ENCODE measurements around the gene SNCB. TPM values are rescaled to one million over a fixed set of nuclear protein-coding genes. Genes with fewer than 3 reads are reported as not detected.

SNCB gene
- total and polyA plus RNA-seq, 2 donors from 2014 or later, result not detected

DNA sequence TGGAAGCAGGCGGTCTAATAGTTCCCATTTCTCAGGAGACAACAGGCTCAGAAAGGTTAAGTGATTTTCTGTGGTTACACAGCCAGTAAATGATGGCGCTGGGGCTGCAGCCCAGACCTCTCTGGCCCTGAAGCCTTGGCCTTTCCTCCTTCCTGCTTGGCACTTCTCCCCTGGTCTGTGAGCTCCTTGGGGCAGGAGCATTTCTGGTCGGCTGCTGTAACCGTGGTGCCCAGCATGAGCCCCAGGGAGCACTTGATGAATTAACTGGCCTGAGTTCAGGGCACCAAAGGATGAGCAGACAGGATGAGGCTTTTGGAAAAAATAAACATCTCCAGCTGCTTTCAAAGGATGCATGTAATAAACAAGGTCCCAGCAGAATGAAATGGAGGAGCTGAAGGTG is 51.0 kb downstream of the SNCB start:
- FAIRE-seq (no peak), DNase-seq (no peak)
- Histone ChIP-seq H3K4me1 (ENCODE audit: control insufficient read depth in 2 of 3, insufficient read depth in 2 of 3, low read depth in 1 of 3, low read length in 3 of 3) (no peaks in the 10 kb centered on the region), H3K4me3 (ENCODE audit: low read length in 3 of 3) (no peak overlapping the region), H3K27me3 (ENCODE audit: control insufficient read depth, insufficient read depth, low read length) (no peaks in the 10 kb centered on the region), H3K27ac (ENCODE audit: low read depth in 2 of 2, low read length in 2 of 2) (no peak overlapping the region), H3K9me3 (ENCODE audit: control insufficient read depth in 2 of 3, insufficient read depth in 1 of 3, low read length in 3 of 3) (no peaks in the 10 kb centered on the region), H3K9ac (ENCODE audit: low read length in 3 of 3) (no peak overlapping the region), H3K36me3 (ENCODE audit: control insufficient read depth in 2 of 3, insufficient read depth in 3 of 3, low read length in 3 of 3) (no peaks in the 10 kb centered on the region)
- TF ChIP-seq CTCF (IDR thresholded peaks at IDR 0.05; ENCODE audit: borderline replicate concordance, extremely low read depth, insufficient read depth), result no peak
- intact Hi-C loops (cut with DNase I), result no loop called here

- H3K4me3 ChIP-seq (ENCODE audit: low read length in 3 of 3), result no peak overlapping the region
- no peaks in the 10 kb centered on the region for H3K4me1 ChIP-seq (ENCODE audit: control insufficient read depth in 2 of 3, insufficient read depth in 2 of 3, low read depth in 1 of 3, low read length in 3 of 3)
- no peak overlapping the region for H3K9ac ChIP-seq (ENCODE audit: low read length in 3 of 3)
- DNase-seq (peak in 4 of 5 donors; percentile 73 to 86 (median 82)), FAIRE-seq (no peak)
- TF ChIP-seq CTCF (IDR thresholded peaks at IDR 0.05; ENCODE audit: borderline replicate concordance, extremely low read depth, insufficient read depth), result peak; percentile 47
- H3K36me3 ChIP-seq (ENCODE audit: control insufficient read depth in 2 of 3, insufficient read depth in 3 of 3, low read length in 3 of 3), result no peaks in the 10 kb centered on the region
- no peaks in the 10 kb centered on the region for H3K9me3 ChIP-seq (ENCODE audit: control insufficient read depth in 2 of 3, insufficient read depth in 1 of 3, low read length in 3 of 3)
- H3K27ac ChIP-seq (ENCODE audit: low read depth in 2 of 2, low read length in 2 of 2), result no peak overlapping the region
- no peaks in the 10 kb centered on the region for H3K27me3 ChIP-seq (ENCODE audit: control insufficient read depth, insufficient read depth, low read length)
- intact Hi-C loops (cut with DNase I), result no loop called here
These were observed 51.9 kb downstream of the SNCB start for GRCh38 chr5:176578391-176578808.

GRCh38 chr5:176577312-176578176 is 52.8 kb downstream of the SNCB start:
- H3K27ac ChIP-seq (ENCODE audit: low read depth in 2 of 2, low read length in 2 of 2), result no peak overlapping the region
- no peaks in the 10 kb centered on the region for H3K9me3 ChIP-seq (ENCODE audit: control insufficient read depth in 2 of 3, insufficient read depth in 1 of 3, low read length in 3 of 3)
- no peak overlapping the region for H3K9ac ChIP-seq (ENCODE audit: low read length in 3 of 3)
- no peak for TF ChIP-seq CTCF (IDR thresholded peaks at IDR 0.05; ENCODE audit: borderline replicate concordance, extremely low read depth, insufficient read depth)
- no peaks in the 10 kb centered on the region for H3K4me1 ChIP-seq (ENCODE audit: control insufficient read depth in 2 of 3, insufficient read depth in 2 of 3, low read depth in 1 of 3, low read length in 3 of 3)
- intact Hi-C loops (cut with DNase I), result no loop called here
- no peaks in the 10 kb centered on the region for H3K27me3 ChIP-seq (ENCODE audit: control insufficient read depth, insufficient read depth, low read length)
- FAIRE-seq, result no peak
- no peak overlapping the region for H3K4me3 ChIP-seq (ENCODE audit: low read length in 3 of 3)
- H3K36me3 ChIP-seq (ENCODE audit: control insufficient read depth in 2 of 3, insufficient read depth in 3 of 3, low read length in 3 of 3), result no peaks in the 10 kb centered on the region
- DNase-seq, result peak in 4 of 5 donors; percentile 79 to 86 (median 82)

Measured in kidney (tissue), 14 donors.